Fibroblast of peridontal ligament (primary cell): ENCODE data around the gene NDUFV2.

Experiments
- DNase-seq: peaks from one replicate; pipeline ENCODE4 v3.0.0-alpha.2; 2010; ENCODE audit errors: extremely low read depth

The NDUFV2 gene

GRCh38 chr18:9117980-9118841, 15.7 kb downstream of the NDUFV2 start:
- DNase-seq, result no peak

DNA sequence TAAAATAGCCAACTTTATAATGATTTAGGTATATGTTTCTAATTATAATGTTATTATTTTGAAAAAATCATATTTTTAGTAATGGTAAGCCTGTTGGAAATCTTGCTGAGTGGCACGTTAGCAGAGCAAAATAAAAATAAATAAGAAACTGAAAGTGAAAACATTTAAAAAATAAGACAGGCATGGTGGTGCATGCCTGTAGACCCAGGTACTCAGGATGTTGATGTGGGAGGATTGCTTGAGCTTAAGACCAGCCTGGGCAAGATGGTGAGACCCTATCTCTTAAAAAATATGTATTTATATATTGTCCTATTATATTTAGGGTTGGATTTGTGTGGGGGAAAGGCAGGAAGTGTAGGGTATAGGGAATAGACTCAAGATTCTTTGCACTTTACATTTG, 18.3 kb downstream of the NDUFV2 start:
- DNase-seq, result no peak

- no peak for DNase-seq
Measured at GRCh38 chr18:9123520-9123919, 21.0 kb downstream of the NDUFV2 start.

- no peak for DNase-seq
Measured at GRCh38 chr18:9124824-9125223, 22.3 kb downstream of the NDUFV2 start.

DNA sequence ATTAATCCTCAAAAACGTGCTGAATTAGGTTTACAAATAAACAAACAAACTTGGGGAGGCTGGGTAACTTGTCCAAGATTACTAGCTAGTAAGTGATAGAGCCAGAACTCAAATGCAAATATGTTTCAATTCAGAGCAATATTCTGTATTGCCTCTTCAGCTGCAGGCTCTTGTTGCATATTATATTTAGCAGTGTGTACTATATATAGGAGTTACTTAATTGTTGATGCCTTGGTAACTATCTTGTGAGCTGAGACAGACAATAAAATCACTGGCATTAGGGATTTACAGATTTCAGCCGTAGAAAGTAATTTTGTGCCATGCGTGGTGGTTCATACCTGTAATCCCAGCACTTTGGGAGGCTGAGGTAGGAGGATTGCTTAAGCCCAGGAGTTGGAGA, 23.8 kb downstream of the NDUFV2 start:
- DNase-seq, result no peak

- DNase-seq, result no peak
Measured at GRCh38 chr18:9130195-9130594, 27.7 kb downstream of the NDUFV2 start.

DNA sequence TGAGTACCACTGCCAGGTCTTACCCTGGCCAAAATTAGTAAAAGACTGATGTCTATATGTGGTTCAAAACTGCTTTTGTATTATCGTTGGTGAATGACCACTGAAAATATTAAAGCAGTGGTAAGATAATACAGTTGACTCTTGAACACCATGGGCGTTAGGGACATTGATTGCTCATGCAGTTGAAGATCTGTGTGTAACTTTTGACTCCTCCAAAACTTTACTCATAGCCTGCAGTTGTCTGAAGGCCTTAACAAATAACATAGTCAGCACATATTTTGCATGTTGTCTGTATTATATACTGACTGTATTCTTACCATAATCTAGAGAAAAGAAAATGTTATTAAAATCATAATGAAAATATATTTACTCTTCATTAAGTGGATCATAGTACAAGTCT, 28.3 kb downstream of the NDUFV2 start:
- no peak for DNase-seq

DNA sequence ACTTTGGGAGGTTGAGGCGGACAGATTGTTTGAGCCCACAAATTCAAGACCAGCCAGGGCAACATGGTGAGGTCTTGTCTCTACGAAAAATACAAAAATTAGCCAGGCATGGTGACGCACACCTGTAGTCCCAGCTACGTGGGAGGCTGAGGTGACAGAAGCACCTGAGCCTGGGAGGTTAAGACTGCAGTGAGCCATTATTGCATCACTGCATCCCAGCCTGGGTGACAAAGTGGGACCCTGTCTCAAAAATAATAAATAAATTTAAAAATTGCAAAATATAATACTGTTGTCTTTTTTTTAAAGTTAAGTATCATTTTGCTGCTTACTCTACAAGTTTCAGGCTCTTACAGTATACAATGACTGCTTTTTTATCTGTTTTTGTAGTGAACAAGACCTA, 30.1 kb downstream of the NDUFV2 start:
- no peak for DNase-seq

- DNase-seq, result no peak
Measured at GRCh38 chr18:9133225-9133624, 30.7 kb downstream of the NDUFV2 start.

GRCh38 chr18:9135081-9135911, 32.8 kb downstream of the NDUFV2 start:
- DNase-seq, result no peak

- DNase-seq, result no peak
Measured at GRCh38 chr18:9135912-9136314, 33.4 kb downstream of the NDUFV2 start.

DNA sequence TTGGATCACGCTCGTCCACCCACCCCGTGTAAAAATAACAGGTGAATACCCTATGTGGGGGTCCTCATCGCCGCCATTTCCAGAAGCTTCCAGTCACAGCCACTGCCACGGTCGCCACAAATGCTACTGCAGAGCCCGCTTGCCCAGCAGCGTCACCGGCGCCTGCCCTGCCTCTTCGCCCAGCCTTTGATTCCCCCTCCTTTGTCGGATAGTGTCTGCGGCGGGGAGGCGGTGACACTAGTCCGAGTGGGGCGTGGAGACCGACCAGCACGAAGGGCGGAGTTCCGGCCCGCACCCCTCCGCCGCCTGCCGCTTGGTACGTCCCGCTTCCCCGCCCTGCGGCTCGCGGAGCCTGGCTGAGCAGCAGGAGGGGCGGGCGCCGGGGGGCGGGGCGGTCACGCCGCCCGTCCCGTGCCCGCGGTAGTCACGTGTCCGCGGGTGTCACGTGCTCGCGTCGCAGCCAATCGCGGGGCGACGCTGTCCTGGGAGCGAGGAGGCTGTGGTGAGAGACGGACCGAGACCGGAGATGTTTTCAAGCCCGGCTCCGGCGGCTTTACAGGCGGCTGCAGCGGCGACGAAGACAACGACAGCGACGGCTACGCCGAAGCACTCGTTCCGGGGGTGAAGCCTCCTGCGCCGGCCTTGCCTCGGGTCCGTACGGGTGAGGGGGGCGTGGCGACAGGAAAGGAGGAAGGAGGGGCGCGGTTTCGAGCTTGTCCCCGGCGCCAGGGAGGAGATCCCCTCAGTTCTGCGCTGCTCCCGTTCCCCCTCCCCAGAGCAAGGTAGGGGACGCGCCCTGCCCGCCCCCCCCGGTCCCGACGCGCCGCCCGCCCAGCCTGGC, 34.0 kb downstream of the NDUFV2 start, which contains the start of gene ANKRD12:
ANKRD12 (plus strand) TSS at position 467 of the 841 bp plus-strand sequence. CDS start 45,652 bp downstream, outside the sequence.
- DNase-seq, result peak; percentile 94

- DNase-seq, result peak; percentile 82
Measured at GRCh38 chr18:9137168-9138066, 34.9 kb downstream of the NDUFV2 start.

DNA sequence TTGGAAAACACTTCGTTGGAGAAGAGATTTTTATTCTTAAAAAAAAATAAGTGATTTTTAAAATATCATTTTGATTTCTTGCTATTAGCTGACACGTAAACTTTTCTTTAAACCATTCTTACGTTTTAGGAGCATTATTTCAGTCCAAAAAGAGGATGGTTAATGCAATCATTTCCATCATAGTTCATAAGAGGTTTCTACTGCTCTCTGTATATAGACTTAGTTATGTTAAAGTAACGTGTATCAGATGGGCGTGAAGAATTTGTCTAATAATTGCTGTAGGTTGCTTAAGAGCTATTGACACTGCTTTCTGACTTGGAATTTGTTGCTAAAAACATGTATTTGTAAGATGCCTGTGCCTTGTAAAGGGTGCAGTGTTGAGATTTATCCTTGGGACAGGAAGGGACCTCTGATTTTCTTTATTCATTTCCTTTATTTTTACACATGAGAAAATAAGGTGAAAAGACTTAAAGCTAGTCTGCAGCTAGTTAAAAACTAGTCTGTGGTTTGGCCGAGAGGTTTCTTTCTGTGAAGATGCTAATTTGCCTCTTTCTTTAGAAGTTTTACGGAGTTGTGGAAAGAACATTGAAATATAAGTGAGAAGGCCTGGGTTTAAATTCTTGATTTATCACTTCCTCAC, 37.0 kb downstream of the NDUFV2 start:
- no peak for DNase-seq

DNA sequence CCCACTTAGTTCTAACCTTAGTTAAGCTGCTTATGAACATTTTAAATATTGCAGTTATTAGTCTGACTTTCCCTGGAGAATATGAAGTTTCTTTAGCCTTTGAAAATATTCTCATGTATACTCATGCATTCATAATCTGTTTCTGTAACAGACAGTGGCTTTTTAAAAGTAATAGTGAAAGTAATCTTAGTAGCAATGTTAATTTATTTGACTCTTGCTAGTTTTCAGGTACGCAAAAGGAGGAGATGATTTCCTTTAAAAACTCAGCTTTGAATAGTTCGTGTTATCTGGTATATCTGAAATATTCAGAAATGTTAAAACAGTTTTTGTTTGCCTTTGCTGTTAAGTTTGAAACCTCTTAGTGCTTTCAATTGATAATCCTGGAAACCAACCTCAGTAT, 37.9 kb downstream of the NDUFV2 start:
- DNase-seq, result no peak

DNA sequence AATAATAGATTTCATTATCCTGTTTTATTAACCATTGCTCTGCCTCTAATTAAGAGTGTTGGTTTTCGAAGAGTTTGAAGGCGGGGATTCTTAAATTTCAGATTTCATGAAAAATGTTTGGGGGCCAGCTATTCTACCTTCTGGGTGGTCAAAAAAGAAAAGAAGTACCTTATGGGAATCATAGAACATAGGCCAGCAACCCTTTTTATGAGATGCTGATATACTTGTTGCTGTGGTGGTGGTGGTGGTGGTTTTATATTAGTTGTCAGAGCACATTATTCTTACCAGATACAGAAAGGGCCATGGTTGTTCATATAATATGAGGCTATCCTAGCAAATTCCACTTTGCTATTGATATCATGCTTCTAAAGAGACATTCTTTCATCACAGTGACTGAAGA, 38.5 kb downstream of the NDUFV2 start:
- no peak for DNase-seq

DNA sequence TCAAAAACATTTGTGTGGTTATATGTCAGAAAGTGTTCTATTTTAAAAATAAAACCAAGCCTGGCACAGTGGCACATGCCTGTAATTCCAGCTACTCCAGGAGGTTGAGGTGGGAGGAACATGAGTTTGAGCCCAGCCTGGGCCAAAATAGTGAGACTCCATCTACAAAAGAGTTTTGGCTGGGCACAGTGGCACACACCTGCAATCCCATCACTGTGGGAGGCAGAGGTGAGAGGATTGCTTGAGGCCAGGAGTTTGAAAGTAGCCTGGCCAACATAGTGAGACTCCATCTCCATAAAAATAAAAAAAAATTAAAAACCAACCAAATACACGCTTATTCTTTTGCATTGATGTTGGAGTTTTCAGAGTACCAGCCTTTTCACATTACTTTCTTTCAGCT, 43.7 kb downstream of the NDUFV2 start:
- no peak for DNase-seq

DNA sequence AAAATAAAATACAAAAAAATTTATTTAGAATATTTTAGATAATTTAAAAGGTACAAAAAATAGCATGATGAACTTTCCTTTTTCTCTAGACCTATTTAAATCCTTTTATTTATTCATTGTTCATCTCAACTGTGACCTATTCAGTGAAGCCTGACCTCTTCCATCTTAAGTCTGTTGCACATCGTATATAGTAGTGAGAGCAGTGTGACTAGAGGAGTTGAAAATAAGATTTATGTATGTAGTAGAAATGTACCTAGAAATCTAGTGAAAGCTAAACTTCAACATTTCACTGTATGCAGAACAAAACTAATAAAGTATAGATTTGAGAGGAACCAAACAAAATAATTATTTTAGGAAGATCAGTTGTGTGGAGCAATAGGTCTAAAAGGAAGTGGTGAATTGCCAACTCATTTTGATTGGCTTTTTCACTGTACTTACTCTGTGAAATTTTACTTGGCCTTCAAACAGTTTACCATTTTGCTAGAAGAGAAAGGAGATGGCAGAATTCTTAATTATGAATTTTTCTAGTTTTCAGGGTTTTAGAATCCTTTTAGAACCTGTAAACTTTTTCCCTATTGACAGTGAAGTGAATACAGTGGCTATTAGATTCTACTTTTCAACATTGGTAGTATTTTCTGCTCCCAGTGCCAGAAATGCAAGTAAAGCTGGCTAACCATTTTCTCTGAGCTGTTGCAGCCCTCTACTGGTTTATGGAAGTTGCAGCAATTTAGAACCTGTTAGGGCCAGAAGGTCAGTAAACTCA, 45.1 kb downstream of the NDUFV2 start:
- peak; percentile 87 for DNase-seq

DNA sequence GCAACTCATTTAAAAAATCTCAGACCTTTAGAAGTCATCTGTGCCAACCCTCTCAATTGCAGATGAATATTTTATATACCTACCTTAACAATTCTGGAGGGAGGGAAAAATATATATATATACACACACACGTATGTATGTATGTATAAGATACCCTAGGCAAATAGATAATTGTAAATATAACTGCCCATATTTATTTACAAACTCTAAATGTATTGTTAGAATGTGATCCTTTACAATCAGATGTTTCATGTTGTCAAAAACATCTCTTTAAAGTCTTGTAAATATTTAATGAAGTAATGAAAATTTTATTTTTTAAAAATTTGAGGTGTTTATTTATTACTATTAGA, 45.7 kb downstream of the NDUFV2 start:
- no peak for DNase-seq

DNA sequence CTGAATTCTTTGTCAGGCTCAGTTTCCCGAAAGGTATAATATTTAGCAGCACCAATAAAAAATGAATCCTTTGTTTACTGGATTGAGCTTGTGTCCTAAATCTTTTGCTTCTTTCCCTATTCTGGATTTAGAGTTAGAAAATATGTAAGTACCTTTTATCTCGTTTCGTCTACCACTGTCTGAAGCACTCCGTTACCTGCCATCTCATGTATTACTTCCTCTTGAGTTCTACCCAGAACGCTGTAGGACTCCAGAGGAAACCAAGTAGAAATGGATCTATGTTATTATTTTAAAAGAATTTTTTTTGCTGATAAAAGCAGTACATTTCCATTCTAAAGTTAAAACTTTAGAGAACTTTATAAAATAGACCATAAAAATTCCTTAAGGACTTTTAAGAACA, 47.6 kb downstream of the NDUFV2 start:
- DNase-seq, result no peak
